Nephron progenitor cell (in vitro differentiated cells): ENCODE results near the gene SRSF10.

Experiments
- DNase-seq: peaks from one replicate; pipeline ENCODE4 v3.0.0; 2021
- H3K27ac Mint-ChIP-seq: 2 replicates; pipeline ENCODE4 v1.8.0; 2021; ENCODE audit warnings: mild to moderate bottlenecking, moderate library complexity, mixed read lengths
- H3K27me3 Mint-ChIP-seq: 2 replicates; pipeline ENCODE4 v1.8.0; 2021; ENCODE audit warnings: mild to moderate bottlenecking, low read depth, mixed read lengths; ENCODE audit not compliant: poor library complexity
- H3K36me3 Mint-ChIP-seq: 2 replicates; pipeline ENCODE4 v1.8.0; 2021; ENCODE audit warnings: low read depth, mixed read lengths
- H3K4me1 Mint-ChIP-seq: 2 replicates; pipeline ENCODE4 v1.8.0; 2021; ENCODE audit warnings: mixed read lengths
- H3K4me3 Mint-ChIP-seq: 2 replicates; pipeline ENCODE4 v1.8.0; 2021; ENCODE audit warnings: mild to moderate bottlenecking, moderate library complexity, mixed read lengths
- H3K9me3 Mint-ChIP-seq: 2 replicates; pipeline ENCODE4 v1.8.0; 2021; ENCODE audit warnings: mild to moderate bottlenecking, moderate library complexity, mixed read lengths
- TF ChIP-seq, protein P1 (sequence below): fragments of 200-600 bp; sonication (generic); IDR thresholded peaks from 2 replicates; pipeline ENCODE4 v1.5.0; 2021; ENCODE audit warnings: antibody characterized with exemption

The SRSF10 gene

GRCh38 chr1:23936481-23937176 lies 43.5 kb downstream of the SRSF10 start:
- Mint-ChIP-seq H3K36me3 (no peaks in the 10 kb centered on the region), H3K4me3 (no peak overlapping the region), H3K4me1 (no peaks in the 10 kb centered on the region), H3K27me3 (peaks cover 12% of the 10 kb centered on the region), H3K27ac (no peak overlapping the region), H3K9me3 (peaks cover 3% of the 10 kb centered on the region)
- DNase-seq: peak; percentile 20
- TF ChIP-seq, protein P1, sequence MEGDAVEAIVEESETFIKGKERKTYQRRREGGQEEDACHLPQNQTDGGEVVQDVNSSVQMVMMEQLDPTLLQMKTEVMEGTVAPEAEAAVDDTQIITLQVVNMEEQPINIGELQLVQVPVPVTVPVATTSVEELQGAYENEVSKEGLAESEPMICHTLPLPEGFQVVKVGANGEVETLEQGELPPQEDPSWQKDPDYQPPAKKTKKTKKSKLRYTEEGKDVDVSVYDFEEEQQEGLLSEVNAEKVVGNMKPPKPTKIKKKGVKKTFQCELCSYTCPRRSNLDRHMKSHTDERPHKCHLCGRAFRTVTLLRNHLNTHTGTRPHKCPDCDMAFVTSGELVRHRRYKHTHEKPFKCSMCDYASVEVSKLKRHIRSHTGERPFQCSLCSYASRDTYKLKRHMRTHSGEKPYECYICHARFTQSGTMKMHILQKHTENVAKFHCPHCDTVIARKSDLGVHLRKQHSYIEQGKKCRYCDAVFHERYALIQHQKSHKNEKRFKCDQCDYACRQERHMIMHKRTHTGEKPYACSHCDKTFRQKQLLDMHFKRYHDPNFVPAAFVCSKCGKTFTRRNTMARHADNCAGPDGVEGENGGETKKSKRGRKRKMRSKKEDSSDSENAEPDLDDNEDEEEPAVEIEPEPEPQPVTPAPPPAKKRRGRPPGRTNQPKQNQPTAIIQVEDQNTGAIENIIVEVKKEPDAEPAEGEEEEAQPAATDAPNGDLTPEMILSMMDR: no peak

GRCh38 chr1:23931491-23931880 lies 48.6 kb downstream of the SRSF10 start:
- Mint-ChIP-seq H3K36me3 (no peaks in the 10 kb centered on the region), H3K27ac (no peak overlapping the region), H3K4me1 (no peaks in the 10 kb centered on the region), H3K27me3 (peaks cover 41% of the 10 kb centered on the region), H3K9me3 (peaks cover 3% of the 10 kb centered on the region), H3K4me3 (no peak overlapping the region)
- DNase-seq: no peak
- TF ChIP-seq, protein P1: no peak

GRCh38 chr1:23930861-23931490 lies 49.2 kb downstream of the SRSF10 start:
- Mint-ChIP-seq H3K4me3 (no peak overlapping the region), H3K27me3 (peaks cover 45% of the 10 kb centered on the region), H3K27ac (no peak overlapping the region), H3K36me3 (no peaks in the 10 kb centered on the region), H3K4me1 (no peaks in the 10 kb centered on the region), H3K9me3 (peaks cover 3% of the 10 kb centered on the region)
- DNase-seq: no peak
- TF ChIP-seq, protein P1: no peak

DNA sequence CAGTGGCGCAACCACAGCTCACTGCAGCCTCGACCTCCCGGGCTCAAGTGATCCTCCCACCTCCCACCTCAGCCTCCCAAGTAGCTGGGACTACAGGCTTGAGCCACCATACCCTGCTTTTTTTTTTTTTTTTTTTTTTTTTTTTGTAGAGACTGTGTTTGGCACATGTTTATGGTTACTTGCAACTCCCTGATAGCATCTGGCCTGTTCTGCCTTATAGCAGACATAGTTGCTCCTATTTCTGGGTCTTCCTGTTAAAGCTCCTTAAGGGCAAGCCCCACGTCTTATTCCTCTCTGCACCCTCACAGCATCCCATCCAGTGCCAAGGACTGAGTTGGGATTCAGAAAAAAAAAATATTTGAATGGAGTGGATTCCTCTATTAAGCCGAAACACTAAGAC lies 49.9 kb downstream of the SRSF10 start:
- H3K27ac Mint-ChIP-seq: no peak overlapping the region
- no peaks in the 10 kb centered on the region for H3K36me3 Mint-ChIP-seq
- no peak overlapping the region for H3K4me3 Mint-ChIP-seq
- peaks cover 48% of the 10 kb centered on the region for H3K27me3 Mint-ChIP-seq
- no peak for DNase-seq
- peaks cover 3% of the 10 kb centered on the region for H3K9me3 Mint-ChIP-seq
- TF ChIP-seq, protein P1: no peak
- H3K4me1 Mint-ChIP-seq: no peaks in the 10 kb centered on the region

DNA sequence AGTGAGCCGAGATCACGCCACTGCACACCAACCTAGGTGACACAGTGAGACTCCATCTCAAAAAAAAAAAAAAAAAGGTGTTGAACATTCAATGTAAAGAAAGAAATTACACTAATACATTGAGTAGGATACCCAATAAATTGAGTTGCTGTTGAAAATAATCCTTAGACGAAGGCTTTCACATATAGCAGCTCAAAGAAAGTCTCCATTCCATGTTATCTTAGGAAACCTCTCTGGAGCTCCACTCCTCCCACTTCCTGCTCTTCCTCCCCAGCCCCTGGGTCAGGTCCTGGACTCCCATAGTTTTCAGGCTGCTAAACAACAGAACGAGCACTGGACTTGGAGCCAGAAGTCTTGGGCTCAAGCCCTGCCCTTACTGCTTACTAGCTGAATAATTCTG lies 51.3 kb downstream of the SRSF10 start:
- DNase-seq: no peak
- Mint-ChIP-seq H3K4me3 (no peak overlapping the region), H3K9me3 (no peaks in the 10 kb centered on the region), H3K27ac (no peak overlapping the region), H3K27me3 (peaks cover 55% of the 10 kb centered on the region), H3K4me1 (no peaks in the 10 kb centered on the region), H3K36me3 (no peaks in the 10 kb centered on the region)
- TF ChIP-seq, protein P1: no peak

DNA sequence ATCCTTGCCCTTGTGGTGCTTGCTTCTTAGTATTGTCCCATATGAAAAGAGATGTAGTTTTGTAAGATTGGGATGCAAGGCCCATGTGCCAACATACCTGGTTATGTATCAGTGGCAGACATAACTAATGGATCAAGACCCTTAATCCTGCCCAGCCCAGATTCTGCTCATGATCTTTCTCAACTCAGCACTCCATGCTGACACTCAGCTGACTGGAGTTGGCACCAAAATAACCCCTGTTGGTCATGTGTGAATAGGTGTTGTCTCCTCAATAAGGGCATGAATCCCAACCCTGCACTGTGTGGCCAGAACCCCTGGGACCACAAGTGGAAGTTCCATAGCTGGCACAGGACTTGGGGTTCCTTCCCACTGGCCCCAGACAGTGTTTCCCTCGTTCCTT lies 53.0 kb downstream of the SRSF10 start:
- Mint-ChIP-seq H3K36me3 (no peaks in the 10 kb centered on the region), H3K4me3 (no peak overlapping the region), H3K27ac (no peak overlapping the region), H3K4me1 (no peaks in the 10 kb centered on the region), H3K27me3 (peaks cover 55% of the 10 kb centered on the region), H3K9me3 (no peaks in the 10 kb centered on the region)
- TF ChIP-seq, protein P1: no peak
- no peak for DNase-seq
